K562 (cell line): ENCODE data around the gene ESAM. TPM values are rescaled to one million over a fixed set of nuclear protein-coding genes. Genes with fewer than 3 reads are reported as not detected.

Experiments
- ATAC-seq: fragments of 200-7000 bp; cut with Tn5 transposase; 3 replicates; pipeline ENCODE4 v1.9.1; 2020; ENCODE audit warnings: moderate library complexity
- BruUV-seq: library from RNA; stranded (reverse); fragments of 400-500 nt; replicated peaks from 2 replicates; lab custom pipeline; 2021; lab: Mats Ljungman, UMichigan
- CTCF ChIA-PET: fragments of 300-600 bp; formaldehyde crosslinking; extraction: SDS; loops from one replicate; lab custom pipeline; 2021; ENCODE audit warnings: low intra/inter-chr PET ratio; lab: Yijun Ruan, JAX
- POLR2A ChIA-PET: fragments of 300-600, 350-650 bp; sonication (Branson Sonifier 250); formaldehyde crosslinking; extraction: SDS; loops from one replicate; lab custom pipeline; 2021; ENCODE audit warnings: antibody characterized with exemption, inconsistent platforms; lab: Yijun Ruan, JAX
- DNase-seq, 4 experiments: peaks; one replicate each; pipeline versions ENCODE4 v3.0.0 to v3.0.0-alpha.2; 2011 to 2018; ENCODE audit warnings: low spot score in 3 of 4, mixed read lengths in 3 of 4; ENCODE audit errors: extremely low read depth in 1 of 4
- FAIRE-seq: peaks from 2 replicates; lab custom pipeline; 2011; peaks lifted over from hg19 to GRCh38; lab: Jason Lieb, UNC
- H2AFZ ChIP-seq: 2 replicates; pipeline ENCODE4 v1.6.0; 2011; ENCODE audit warnings: low read depth, low read length, control low read depth, inconsistent platforms
- H3K27ac ChIP-seq: fragments of 200-600 bp; 3 replicates; pipeline ENCODE4 v1.8.0; 2011; ENCODE audit warnings: low read depth, mild to moderate bottlenecking, control low read depth, inconsistent platforms, low read length, moderate library complexity, mixed read lengths; ENCODE audit errors: extremely low read depth
- H3K27me3 ChIP-seq, 2 experiments: fragments of 300-600 bp in 1 of 2; 2 replicates in 1 of 2; 3 replicates in 1 of 2; pipeline versions ENCODE4 v1.6.0 to v1.8.0; 2011; ENCODE audit warnings: inconsistent platforms in 2 of 2, low read length in 2 of 2, mild to moderate bottlenecking in 1 of 2, mixed read lengths in 1 of 2, moderate library complexity in 1 of 2; ENCODE audit not compliant: control insufficient read depth in 2 of 2, insufficient read depth in 2 of 2
- H3K36me3 ChIP-seq: fragments of 300-600 bp; 3 replicates; pipeline ENCODE4 v1.8.0; 2011; ENCODE audit warnings: mild to moderate bottlenecking, low read length, inconsistent platforms; ENCODE audit not compliant: control insufficient read depth, insufficient read depth
- H3K4me1 ChIP-seq, 2 experiments: fragments of 200-600 bp in 1 of 2; replicated peaks in 1 of 2; 2 replicates in 1 of 2; 3 replicates in 1 of 2; pipeline versions ENCODE4 v1.5.1 to v1.8.0; 2011; ENCODE audit warnings: inconsistent platforms in 2 of 2, low read length in 2 of 2, mild to moderate bottlenecking in 1 of 2, mixed read lengths in 1 of 2, moderate library complexity in 1 of 2; ENCODE audit not compliant: control insufficient read depth in 2 of 2, insufficient read depth in 2 of 2
- H3K4me2 ChIP-seq: 2 replicates; pipeline ENCODE4 v1.6.1; 2011; ENCODE audit warnings: low read length, control low read depth, inconsistent platforms, mixed read lengths; ENCODE audit not compliant: insufficient read depth
- H3K4me3 ChIP-seq: fragments of 200-600 bp; sonication (generic), shearing (Covaris generic); 2 replicates; pipeline ENCODE4 v1.5.1; 2016; ENCODE audit warnings: control low read depth, inconsistent platforms
- H3K79me2 ChIP-seq: fragments of 200-600 bp; 3 replicates; pipeline ENCODE4 v1.8.0; 2011; ENCODE audit warnings: low read length, inconsistent platforms; ENCODE audit not compliant: control insufficient read depth, insufficient read depth
- H3K9ac ChIP-seq, 2 experiments: 2 replicates each; pipeline versions ENCODE4 v1.6.0 to v1.6.1; 2011; ENCODE audit warnings: low read depth in 2 of 2, low read length in 2 of 2, control low read depth in 1 of 2, inconsistent platforms in 1 of 2, mild to moderate bottlenecking in 1 of 2, mixed read lengths in 1 of 2; ENCODE audit not compliant: insufficient read depth in 1 of 2
- H3K9me1 ChIP-seq: one replicate; pipeline ENCODE4 v1.6.0; 2011; ENCODE audit warnings: inconsistent platforms, mild to moderate bottlenecking, low read length, moderate library complexity; ENCODE audit not compliant: control insufficient read depth, insufficient read depth
- H3K9me3 ChIP-seq: replicated peaks from 2 replicates; pipeline ENCODE4 v1.5.1; 2011; ENCODE audit warnings: low read depth, low read length, inconsistent platforms; ENCODE audit not compliant: control insufficient read depth, insufficient read depth
- H4K20me1 ChIP-seq: replicated peaks from 2 replicates; pipeline ENCODE4 v1.6.1; 2011; ENCODE audit warnings: low read length, inconsistent platforms, mixed read lengths; ENCODE audit not compliant: control insufficient read depth, insufficient read depth
- ATF6 ChIP-seq: sonication (generic); formaldehyde crosslinking; IDR thresholded peaks from 2 replicates; pipeline ENCODE4 v1.4.0; 2020; ENCODE audit warnings: mild to moderate bottlenecking, missing genetic modification reagents
- CTBP1 ChIP-seq: fragments of 450-650 bp; IDR thresholded peaks from 2 replicates; pipeline ENCODE4 v1.6.1; 2016; ENCODE audit warnings: borderline replicate concordance
- E2F6 ChIP-seq, 2 experiments: IDR thresholded peaks; 2 replicates each; pipeline ENCODE4 v1.6.1; 2011; ENCODE audit warnings: borderline replicate concordance in 1 of 2, control low read depth in 1 of 2, low read depth in 1 of 2, low read length in 1 of 2, mild to moderate bottlenecking in 1 of 2, mixed read lengths in 1 of 2, moderate library complexity in 1 of 2; ENCODE audit not compliant: insufficient read depth in 1 of 2, insufficient read length in 1 of 2, poor library complexity in 1 of 2, severe bottlenecking in 1 of 2; ENCODE audit errors: extremely low read depth in 1 of 2
- ESRRA ChIP-seq: fragments of 450-650 bp; IDR thresholded peaks from 2 replicates; pipeline ENCODE4 v1.6.1; 2014; ENCODE audit warnings: low read depth, mild to moderate bottlenecking, moderate library complexity, borderline replicate concordance
- ETV5 ChIP-seq: sonication (generic); formaldehyde crosslinking; IDR thresholded peaks from 2 replicates; pipeline ENCODE4 v1.4.0; 2020; ENCODE audit warnings: low read depth, mild to moderate bottlenecking, missing genetic modification reagents
- KAT7 ChIP-seq: sonication (generic); formaldehyde crosslinking; IDR thresholded peaks from 2 replicates; pipeline ENCODE4 v1.8.0; 2022; ENCODE audit warnings: missing genetic modification reagents, mild to moderate bottlenecking, borderline replicate concordance
- KLF13 ChIP-seq: fragments of 450-650 bp; IDR thresholded peaks from 2 replicates; pipeline ENCODE4 v1.6.1; 2016; ENCODE audit warnings: missing genetic modification characterization, low read depth, mild to moderate bottlenecking, missing compliant biosample characterization, moderate library complexity, borderline replicate concordance
- NR1H2 ChIP-seq: sonication (generic); formaldehyde crosslinking; IDR thresholded peaks from 2 replicates; pipeline ENCODE4 v1.4.0; 2020; ENCODE audit warnings: mild to moderate bottlenecking, missing genetic modification reagents
- PCBP1 ChIP-seq: fragments of 200-400 bp; formaldehyde crosslinking; IDR thresholded peaks from 2 replicates; pipeline ENCODE4 v1.6.1; 2018; ENCODE audit warnings: mild to moderate bottlenecking, low read depth, low read length; ENCODE audit not compliant: poor library complexity, severe bottlenecking
- PKNOX1 ChIP-seq: fragments of 450-650 bp; IDR thresholded peaks from 2 replicates; pipeline ENCODE4 v1.6.1; 2016
- RBFOX2 ChIP-seq: fragments of 200-400 bp; formaldehyde crosslinking; IDR thresholded peaks from 2 replicates; pipeline ENCODE4 v1.6.1; 2017; ENCODE audit warnings: low read depth, mild to moderate bottlenecking, low read length, moderate library complexity
- TFAP4 ChIP-seq: sonication (generic); formaldehyde crosslinking; IDR thresholded peaks from 2 replicates; pipeline ENCODE4 v1.8.0; 2022; ENCODE audit warnings: missing genetic modification reagents, mild to moderate bottlenecking, moderate library complexity, borderline replicate concordance
- ZNF12 ChIP-seq: sonication (generic); formaldehyde crosslinking; IDR thresholded peaks from 2 replicates; pipeline ENCODE4 v1.4.0; 2020; ENCODE audit warnings: mild to moderate bottlenecking, missing genetic modification reagents
- WGBS: fragments of 100-300 bp; shearing (Covaris generic); methylation state at CpG from one replicate; pipeline ENCODE4 v1.1.6; 2016; ENCODE audit warnings: low coverage, mixed read lengths; ENCODE audit not compliant: insufficient coverage; ENCODE audit errors: missing lambda C conversion rate; 5-methylcytosine and 5-hydroxymethylcytosine counted together
- in situ Hi-C: fragments of 300-500 bp; cut with MboI; formaldehyde crosslinking; loops from 4 replicates; pipeline ENCODE4 v1.15.0; 2018; ENCODE audit warnings: inconsistent platforms, mixed read lengths
- intact Hi-C: fragments of 100-400 bp; cut with micrococcal nuclease; formaldehyde crosslinking; loops from 2 replicates; pipeline ENCODE4 v1.14.2; 2022
- polyA plus RNA-seq, 8 experiments: library from polyadenylated mRNA; depleted of rRNA in 4 of 8; stranded (reverse) in 5 of 8; unstranded in 3 of 8; fragments of >200 nt; fragmentation: Nextera tagmentation in 2 of 8; fragmentation: Illumina TruSeq in 1 of 8; extraction: Ambion mirVana in 2 of 8; extraction: Trizol in 1 of 8; gene quantifications; 2 replicates each; pipeline versions ENCODE4 v1.2.1 to v1.2.3, GENCODE V29; 2011 to 2014; ENCODE audit warnings: inconsistent platforms in 1 of 8, missing spikeins in 1 of 8
- total RNA-seq, 7 experiments: library from RNA; depleted of rRNA in 6 of 7; stranded (reverse); fragments of >200 nt in 6 of 7; fragmentation: Illumina TruSeq in 2 of 7; extraction: Trizol in 2 of 7; gene quantifications; 2 replicates each; pipeline versions ENCODE4 v1.2.1 to v1.2.3, GENCODE V29; 2011 to 2021; ENCODE audit warnings: low replicate concordance in 1 of 7

Gene ESAM
- total and polyA plus RNA-seq, 9 of the 15 experiments (the other 6 are each of a cell fraction or from before 2014, with no cell fraction given) = 0.06 to 1.5 (median 0.22) TPM

DNA sequence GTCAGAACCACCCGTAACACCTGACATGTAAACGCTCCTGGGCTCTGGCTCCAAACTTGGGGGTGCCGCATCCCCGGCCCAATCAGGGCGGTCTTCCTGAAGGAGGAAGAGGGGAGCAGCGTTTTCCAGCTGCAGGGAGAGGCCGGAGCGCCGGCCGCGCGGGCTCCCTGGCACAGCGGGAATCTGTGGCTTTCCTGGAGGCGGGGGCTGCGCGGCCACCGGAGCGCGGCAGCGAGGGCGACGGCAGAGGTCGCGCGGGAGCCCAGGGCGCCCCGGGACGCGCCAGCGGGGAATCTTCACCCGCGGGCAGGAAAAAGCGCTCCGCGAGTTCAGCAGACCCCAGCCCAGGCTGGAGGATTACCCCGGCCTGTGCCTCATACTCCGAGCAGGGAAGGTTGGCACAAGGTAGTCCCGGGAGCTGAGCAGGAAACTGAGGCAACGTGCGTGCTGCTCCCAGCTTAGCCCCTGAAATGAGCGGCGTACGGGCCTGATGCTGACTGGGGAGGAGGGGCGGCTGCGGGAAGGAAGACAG, 600 bp upstream of the ESAM start:
- Histone ChIP-seq H3K9ac (peak overlapping the region; percentile 45 to 91), H3K27ac (no peak overlapping the region), H2AFZ (peak overlapping the region; percentile 95), H3K27me3 (peaks cover 0 to 28% of the 10 kb centered on the region in 2 experiments; a peak in 3 of 5 replicates), H3K9me3 (no peaks in the 10 kb centered on the region), H3K4me1 (peaks cover 0 to 36% of the 10 kb centered on the region in 2 experiments; a peak in 4 of 5 replicates), H4K20me1 (no peaks in the 10 kb centered on the region), H3K9me1 (no peaks in the 10 kb centered on the region), H3K4me2 (peak overlapping the region; percentile 93), H3K36me3 (peaks cover 3% of the 10 kb centered on the region; the same call in 1 of the 3 replicates), H3K4me3 (peak overlapping the region; percentile 46), H3K79me2 (no peaks in the 10 kb centered on the region)
- ChIA-PET CTCF (interaction anchor here (0.6 to 2.6 kb wide), 7 partner anchors 25 to 675 kb away, joined by 3 to 24 read pairs (median 7); no protein-coding TSS in a partner anchor), POLR2A (interaction anchor here (0.5 to 0.9 kb wide), 4 partner anchors 29 to 379 kb away, joined by 3 read pairs; no protein-coding TSS in a partner anchor)
- WGBS = under 1% methylated on average over 32 of the region's 45 CpGs
- in situ Hi-C loops = loop anchor here (10.0 kb wide), 2 partner anchors 88 to 348 kb away; partner anchors contain the start of genes SIAE and SPA17
- BruUV-seq = no TSS peak
- intact Hi-C loops = loop anchor here (1.0 to 10.0 kb wide), 5 partner anchors 31 to 348 kb away; no protein-coding TSS in a partner anchor
- ATAC-seq = peak; percentile 68
- peak; percentile 44 to 75 (median 64) for DNase-seq
- FAIRE-seq = no peak
- peak; percentile 33; the same call in 1 of the 2 replicates for TF ChIP-seq NR1H2 (CRISPR knock-in tag)
- 0 out of 2 replicates have a peak, but pooled peaks have one; percentile 20 for TF ChIP-seq TFAP4 (CRISPR knock-in tag)
- TF ChIP-seq RBFOX2 = peak; percentile 41; the same call in 1 of the 2 replicates
- peak; percentile 72; the same call in 1 of the 2 replicates for TF ChIP-seq KAT7 (CRISPR knock-in tag)
- TF ChIP-seq ATF6 (CRISPR knock-in tag) = peak; percentile 66; the same call in 1 of the 2 replicates
- TF ChIP-seq ETV5 (CRISPR knock-in tag) = 0 out of 2 replicates have a peak, but pooled peaks have one; percentile 45
- peak; percentile 77 for TF ChIP-seq CTBP1
- TF ChIP-seq ESRRA = no peak; the same call in 1 of the 2 replicates
- no peak for TF ChIP-seq PKNOX1
- TF ChIP-seq KLF13 = 0 out of 2 replicates have a peak, but pooled peaks have one; percentile 2
- peak; percentile 47; the same call in 1 of the 2 replicates for TF ChIP-seq ZNF12 (CRISPR knock-in tag)
- TF ChIP-seq E2F6 (IDR thresholded peaks at IDR 0.05; ENCODE audit: borderline replicate concordance in 1 of 2, extremely low read depth in 1 of 2, insufficient read depth in 1 of 2, insufficient read length in 1 of 2, low read depth in 1 of 2, low read length in 1 of 2, poor library complexity in 1 of 2, severe bottlenecking in 1 of 2) = peak in 1 of 2 experiments; percentile 43
- TF ChIP-seq PCBP1 = peak; percentile 17
